Measurements from ENCODE around the gene GMDS.

Gene GMDS

GRCh38 chr6:1878330-1878729, 367.1 kb downstream of the GMDS start:
- Histone ChIP-seq H3K36me3 (ENCODE audit: control insufficient read depth, insufficient read depth, low read length) (no peaks in the 10 kb centered on the region), H3K4me3 (replicated peaks; ENCODE audit: low read depth, low read length) (no peak overlapping the region), H3K27me3 (replicated peaks; ENCODE audit: control insufficient read depth, insufficient read depth, low read length) (no peaks in the 10 kb centered on the region)
- DNase-seq (ENCODE audit: extremely low read depth, insufficient read length): no peak
- TF ChIP-seq CTCF (IDR thresholded peaks at IDR 0.05; ENCODE audit: insufficient read depth, low read length, poor library complexity, severe bottlenecking): no peak

GRCh38 chr6:1873781-1874180, 371.6 kb downstream of the GMDS start:
- Histone ChIP-seq H3K36me3 (ENCODE audit: control insufficient read depth, insufficient read depth, low read length) (no peaks in the 10 kb centered on the region), H3K4me3 (replicated peaks; ENCODE audit: low read depth, low read length) (no peak overlapping the region), H3K27me3 (replicated peaks; ENCODE audit: control insufficient read depth, insufficient read depth, low read length) (no peaks in the 10 kb centered on the region)
- no peak for TF ChIP-seq CTCF (IDR thresholded peaks at IDR 0.05; ENCODE audit: insufficient read depth, low read length, poor library complexity, severe bottlenecking)
- DNase-seq (ENCODE audit: extremely low read depth, insufficient read length): no peak

GRCh38 chr6:1872649-1873131, 372.7 kb downstream of the GMDS start:
- H3K27me3 ChIP-seq (replicated peaks; ENCODE audit: control insufficient read depth, insufficient read depth, low read length): no peaks in the 10 kb centered on the region
- H3K4me3 ChIP-seq (replicated peaks; ENCODE audit: low read depth, low read length): no peak overlapping the region
- H3K36me3 ChIP-seq (ENCODE audit: control insufficient read depth, insufficient read depth, low read length): no peaks in the 10 kb centered on the region
- DNase-seq (ENCODE audit: extremely low read depth, insufficient read length): no peak
- no peak for TF ChIP-seq CTCF (IDR thresholded peaks at IDR 0.05; ENCODE audit: insufficient read depth, low read length, poor library complexity, severe bottlenecking)

- TF ChIP-seq CTCF (IDR thresholded peaks at IDR 0.05; ENCODE audit: insufficient read depth, low read length, poor library complexity, severe bottlenecking): no peak
- DNase-seq (ENCODE audit: extremely low read depth, insufficient read length): no peak
- Histone ChIP-seq H3K27me3 (replicated peaks; ENCODE audit: control insufficient read depth, insufficient read depth, low read length) (no peaks in the 10 kb centered on the region), H3K36me3 (ENCODE audit: control insufficient read depth, insufficient read depth, low read length) (no peaks in the 10 kb centered on the region), H3K4me3 (replicated peaks; ENCODE audit: low read depth, low read length) (no peak overlapping the region)
Measured at GRCh38 chr6:1871724-1872315, 373.6 kb downstream of the GMDS start.

- no peak overlapping the region for H3K4me3 ChIP-seq (replicated peaks; ENCODE audit: low read depth, low read length)
- no peak for TF ChIP-seq CTCF (IDR thresholded peaks at IDR 0.05; ENCODE audit: insufficient read depth, low read length, poor library complexity, severe bottlenecking)
- no peak for DNase-seq (ENCODE audit: extremely low read depth, insufficient read length)
Measured at GRCh38 chr6:1870932-1871331, 374.5 kb downstream of the GMDS start.

GRCh38 chr6:1870251-1870650, 375.2 kb downstream of the GMDS start:
- TF ChIP-seq CTCF (IDR thresholded peaks at IDR 0.05; ENCODE audit: insufficient read depth, low read length, poor library complexity, severe bottlenecking): no peak
- Histone ChIP-seq H3K4me3 (replicated peaks; ENCODE audit: low read depth, low read length) (no peak overlapping the region), H3K36me3 (ENCODE audit: control insufficient read depth, insufficient read depth, low read length) (no peaks in the 10 kb centered on the region), H3K27me3 (replicated peaks; ENCODE audit: control insufficient read depth, insufficient read depth, low read length) (no peaks in the 10 kb centered on the region)
- DNase-seq (ENCODE audit: extremely low read depth, insufficient read length): no peak

More at GRCh38 chr6:1870932-1871331, 374.5 kb downstream of the GMDS start:
- Histone ChIP-seq H3K27me3 (replicated peaks; ENCODE audit: control insufficient read depth, insufficient read depth, low read length) (no peaks in the 10 kb centered on the region), H3K36me3 (ENCODE audit: control insufficient read depth, insufficient read depth, low read length) (no peaks in the 10 kb centered on the region)
